ENCODE results near the gene AGRN.
"Not testable (repeated sequence)": the region's sequence is repeated elsewhere in the genome, so short reads cannot be mapped to it uniquely, and the experiment has no call there.

Gene AGRN

DNA sequence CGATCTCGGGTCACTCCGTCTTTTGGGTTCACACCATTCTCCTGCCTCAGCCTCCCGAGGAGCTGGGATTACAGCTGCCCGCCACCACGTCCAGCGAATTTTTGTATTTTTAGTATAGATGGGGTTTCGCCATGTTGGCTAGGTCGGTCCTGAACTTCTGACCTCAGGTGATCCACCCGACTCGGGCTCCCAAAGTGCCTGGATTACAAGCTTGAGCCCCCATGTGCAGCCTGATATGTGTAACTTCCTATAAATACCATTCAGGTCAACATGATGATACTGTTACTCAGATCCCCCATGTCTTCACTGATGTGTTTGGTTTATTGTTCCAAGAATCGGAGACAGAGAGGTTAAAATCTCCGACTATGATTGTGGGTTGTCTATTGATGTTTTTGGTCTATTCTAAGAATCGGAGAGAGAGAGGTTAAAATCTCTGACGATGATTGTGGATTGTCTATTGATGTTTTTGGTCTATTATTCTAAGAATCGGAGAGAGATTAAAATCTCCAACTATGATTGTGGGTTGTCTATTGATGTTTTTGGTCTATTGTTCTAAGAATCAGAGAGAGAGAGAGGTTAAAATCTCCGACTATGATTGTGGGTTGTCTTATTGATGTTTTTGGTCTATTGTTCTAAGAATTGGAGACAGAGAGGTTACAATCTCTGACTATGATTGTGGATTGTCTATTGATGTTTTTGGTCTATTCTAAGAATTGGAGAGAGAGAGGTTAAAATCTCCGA lies 78.9 kb downstream of the AGRN start:
- no peak for DNase-seq

DNA sequence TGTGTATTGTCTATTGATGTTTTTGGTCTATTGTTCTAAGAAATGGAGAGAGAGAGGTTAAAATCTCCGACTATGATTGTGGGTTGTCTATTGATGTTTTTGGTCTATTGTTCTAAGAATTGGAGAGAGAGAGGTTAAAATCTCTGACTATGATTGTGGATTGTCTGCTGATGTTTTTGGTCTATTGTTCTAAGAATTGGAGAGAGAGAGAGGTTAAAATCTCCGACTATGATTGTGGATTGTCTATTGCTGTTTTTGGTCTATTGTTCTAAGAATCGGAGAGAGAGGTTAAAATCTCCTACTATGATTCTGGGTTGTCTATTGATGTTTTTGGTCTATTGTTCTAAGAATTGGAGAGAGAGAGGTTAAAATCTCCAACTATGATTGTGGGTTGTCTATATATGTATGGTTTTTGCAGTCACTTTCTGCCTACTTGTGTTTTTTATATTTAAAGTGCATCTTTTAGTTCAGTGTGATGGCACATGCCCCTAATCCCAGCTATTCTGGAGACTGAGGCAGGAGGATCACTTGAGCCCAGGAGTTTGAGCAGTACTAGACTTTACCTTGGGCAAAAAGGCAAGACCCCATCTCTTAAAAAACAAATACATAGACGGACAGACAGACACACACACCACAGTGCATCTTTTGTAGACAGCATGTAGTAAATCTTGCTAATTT lies 79.7 kb downstream of the AGRN start:
- DNase-seq, result no peak

DNA sequence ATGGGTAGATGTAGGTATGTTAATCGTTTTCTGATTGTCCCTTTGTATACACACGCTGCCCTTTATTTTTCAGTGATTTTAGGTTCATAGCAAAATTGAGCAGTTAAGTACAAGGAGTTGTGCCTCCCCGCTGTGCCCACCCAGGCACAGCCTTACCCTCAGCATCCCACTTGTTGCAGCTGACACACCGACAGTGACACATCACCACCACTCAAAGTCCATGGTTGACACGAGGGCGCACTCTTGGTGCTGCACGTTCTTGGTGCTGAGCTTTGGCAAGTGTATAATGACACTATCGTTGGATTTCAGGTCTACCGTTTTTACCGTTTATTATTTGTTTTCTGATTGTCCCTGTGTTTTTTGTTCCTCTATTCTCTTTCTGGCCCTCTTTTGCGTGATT lies 80.4 kb downstream of the AGRN start:
- DNase-seq, result no peak

DNA sequence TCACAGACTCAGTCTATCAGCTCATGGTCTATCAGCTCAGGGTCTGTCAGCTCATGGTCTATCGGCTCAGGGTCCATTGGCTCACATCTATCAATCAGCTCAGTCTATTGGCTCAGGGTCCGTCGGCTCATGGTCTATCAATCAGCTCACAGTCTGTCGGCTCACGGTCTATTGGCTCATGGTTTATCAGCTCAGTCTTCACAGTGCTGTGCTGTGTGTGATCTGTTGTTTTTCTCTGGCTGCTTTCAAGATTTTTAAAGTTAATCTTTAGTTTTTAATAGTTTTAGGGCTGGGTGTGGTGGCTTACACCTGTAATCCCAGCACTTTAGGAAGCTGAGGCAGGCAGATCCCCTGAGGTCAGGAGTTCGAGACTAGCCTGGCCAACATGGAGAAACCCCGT lies 81.6 kb downstream of the AGRN start:
- DNase-seq, result no peak

DNA sequence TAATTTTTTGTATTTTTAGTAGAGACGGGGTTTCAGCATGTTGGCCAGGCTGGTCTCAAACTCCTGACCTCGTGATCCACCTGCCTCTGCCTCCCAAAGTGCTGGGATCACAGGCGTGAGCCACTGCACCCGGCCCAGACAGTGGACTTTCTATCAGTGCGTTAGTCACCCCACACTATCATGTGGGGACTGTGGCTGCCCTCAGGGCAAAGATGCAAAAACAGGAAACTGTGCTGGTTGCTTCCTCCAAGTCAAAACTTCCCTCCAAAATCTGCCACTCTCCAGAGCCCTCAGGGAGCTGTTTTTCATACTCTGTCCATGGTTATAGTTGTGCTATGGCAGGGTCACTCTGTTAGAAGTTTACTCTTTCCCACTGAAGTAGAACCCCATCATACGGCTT lies 84.2 kb downstream of the AGRN start:
- not testable (repeated sequence) for DNase-seq

All from activated effector memory CD4-positive, alpha-beta T cell treated with Interleukin-2 at 50 U/mL for 16 hours (primary cell).